GM18873 (cell line): ENCODE results near the gene MGAT4C.
"Not testable (repeated sequence)": the region's sequence is repeated elsewhere in the genome, so short reads cannot be mapped to it uniquely, and the experiment has no call there.

ENCODE experiments used
- ATAC-seq: cut with Tn5 transposase; IDR thresholded peaks from one replicate; pipeline ENCODE4 v1.9.1; 2021; ENCODE audit warnings: mild to moderate bottlenecking, moderate library complexity, moderate number of reproducible peaks; ENCODE audit not compliant: unreplicated experiment, low FRiP score

Gene MGAT4C

GRCh38 chr12:86256163-86256562 is at the start of gene MGAT4C:
MGAT4C (minus strand) TSS chr12:86256391.
- no peak for ATAC-seq

DNA sequence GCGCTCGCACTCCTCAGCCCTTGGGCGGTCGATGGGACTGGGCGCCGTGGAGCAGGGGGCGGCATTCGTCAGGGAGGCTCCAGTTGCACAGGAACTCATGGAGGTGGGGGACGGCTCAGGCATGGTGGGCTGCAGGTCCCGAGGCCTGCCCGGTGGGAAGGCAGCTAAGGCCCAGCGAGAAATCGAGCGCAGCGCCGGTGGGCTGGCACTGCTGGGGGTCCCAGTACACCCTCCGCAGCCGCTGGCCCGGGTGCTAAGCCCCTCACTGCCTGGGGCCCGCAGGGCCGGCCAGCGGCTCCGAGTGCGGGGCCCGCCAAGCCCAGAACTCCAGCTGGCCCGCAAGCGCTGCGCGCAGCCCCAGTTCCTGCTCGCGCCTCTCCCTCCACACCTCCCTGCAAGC is 40.2 kb upstream of the MGAT4C start:
- ATAC-seq = not testable (repeated sequence)

DNA sequence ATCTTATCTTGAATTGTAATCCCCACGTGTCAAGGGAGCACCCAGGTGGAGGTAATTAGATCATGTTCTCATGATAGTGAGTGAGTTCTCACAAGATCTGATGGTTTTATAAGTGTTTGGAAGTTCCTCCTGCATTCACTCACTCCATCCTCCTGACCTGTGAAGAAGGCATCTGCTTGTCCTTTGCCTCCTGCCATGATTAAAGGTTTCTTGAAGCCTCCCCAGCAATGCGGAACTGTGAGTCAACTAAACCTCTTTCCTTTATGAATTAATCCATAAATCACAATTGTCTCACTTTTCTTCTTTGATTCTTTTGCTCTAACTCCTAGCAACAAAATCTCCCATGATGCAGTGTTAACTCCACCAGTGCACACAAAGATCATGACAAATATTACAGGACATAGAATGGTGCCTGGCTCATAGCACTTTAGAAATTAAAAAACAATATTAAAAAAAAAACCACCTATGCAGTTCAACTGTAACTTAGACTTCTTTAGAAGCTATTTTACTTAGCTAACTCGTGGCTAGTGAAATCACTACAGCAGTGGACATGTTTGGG is 37.6 kb upstream of the MGAT4C start:
- no peak for ATAC-seq

- ATAC-seq = no peak
These were observed 36.3 kb upstream of the MGAT4C start for GRCh38 chr12:86292480-86292879.

DNA sequence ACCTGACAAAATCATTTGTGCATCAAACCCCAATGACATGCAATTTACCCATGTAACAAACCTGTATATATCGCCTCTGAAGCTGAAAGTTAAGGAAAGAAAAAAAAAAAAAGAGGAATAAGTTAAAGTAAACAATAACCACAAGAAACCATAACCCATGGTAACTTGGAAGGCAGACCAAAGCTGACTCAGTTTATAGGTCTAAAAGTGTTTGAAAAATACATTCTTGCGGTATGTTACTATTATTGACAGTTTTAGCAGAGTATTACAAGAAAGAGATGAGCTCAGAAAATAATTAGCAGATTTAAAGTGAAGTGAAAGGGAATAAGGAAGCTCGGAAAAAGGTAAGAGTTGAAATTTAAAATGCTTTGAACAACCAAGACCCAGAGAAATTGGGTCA is 34.4 kb upstream of the MGAT4C start:
- ATAC-seq = no peak

DNA sequence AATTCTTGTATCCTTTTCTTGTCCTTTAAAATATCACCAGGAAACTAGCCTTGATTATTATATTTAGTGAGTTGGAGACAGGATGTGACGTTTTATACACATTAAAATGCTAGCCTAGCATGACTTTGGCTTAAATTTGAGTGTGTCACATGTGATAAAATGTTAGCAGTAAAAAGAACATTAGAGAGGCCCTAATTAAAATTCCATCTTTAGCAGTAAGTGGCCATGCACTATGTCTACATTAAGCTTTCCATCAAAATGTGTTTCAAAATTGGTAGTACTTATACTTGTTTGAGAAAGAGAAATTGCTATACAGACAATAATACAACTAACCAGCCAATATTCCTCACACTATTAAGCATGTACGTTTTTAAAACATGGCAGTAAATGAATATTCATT is 29.9 kb upstream of the MGAT4C start:
- no peak for ATAC-seq

- no peak for ATAC-seq
These were observed 27.4 kb upstream of the MGAT4C start for GRCh38 chr12:86283620-86284019.

- no peak for ATAC-seq
These were observed 19.2 kb upstream of the MGAT4C start for GRCh38 chr12:86275356-86275755.

DNA sequence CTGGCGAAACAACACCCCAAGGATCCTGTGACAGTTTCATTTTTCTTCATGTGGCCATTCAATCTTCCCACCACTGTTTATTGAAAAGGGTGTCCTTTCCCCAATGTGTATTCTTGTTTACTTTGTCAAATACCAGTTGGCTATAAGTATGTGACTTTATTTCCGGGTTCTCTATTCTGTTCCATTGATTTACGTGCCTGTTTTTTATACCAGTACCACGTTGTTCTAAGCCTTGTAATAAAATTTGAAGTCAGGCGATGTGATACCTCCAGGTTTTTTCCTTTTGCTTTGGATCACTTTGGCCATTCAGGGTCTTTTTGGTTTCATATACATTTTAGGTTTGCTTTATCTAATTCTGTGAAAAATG is 9.1 kb upstream of the MGAT4C start:
- no peak for ATAC-seq

DNA sequence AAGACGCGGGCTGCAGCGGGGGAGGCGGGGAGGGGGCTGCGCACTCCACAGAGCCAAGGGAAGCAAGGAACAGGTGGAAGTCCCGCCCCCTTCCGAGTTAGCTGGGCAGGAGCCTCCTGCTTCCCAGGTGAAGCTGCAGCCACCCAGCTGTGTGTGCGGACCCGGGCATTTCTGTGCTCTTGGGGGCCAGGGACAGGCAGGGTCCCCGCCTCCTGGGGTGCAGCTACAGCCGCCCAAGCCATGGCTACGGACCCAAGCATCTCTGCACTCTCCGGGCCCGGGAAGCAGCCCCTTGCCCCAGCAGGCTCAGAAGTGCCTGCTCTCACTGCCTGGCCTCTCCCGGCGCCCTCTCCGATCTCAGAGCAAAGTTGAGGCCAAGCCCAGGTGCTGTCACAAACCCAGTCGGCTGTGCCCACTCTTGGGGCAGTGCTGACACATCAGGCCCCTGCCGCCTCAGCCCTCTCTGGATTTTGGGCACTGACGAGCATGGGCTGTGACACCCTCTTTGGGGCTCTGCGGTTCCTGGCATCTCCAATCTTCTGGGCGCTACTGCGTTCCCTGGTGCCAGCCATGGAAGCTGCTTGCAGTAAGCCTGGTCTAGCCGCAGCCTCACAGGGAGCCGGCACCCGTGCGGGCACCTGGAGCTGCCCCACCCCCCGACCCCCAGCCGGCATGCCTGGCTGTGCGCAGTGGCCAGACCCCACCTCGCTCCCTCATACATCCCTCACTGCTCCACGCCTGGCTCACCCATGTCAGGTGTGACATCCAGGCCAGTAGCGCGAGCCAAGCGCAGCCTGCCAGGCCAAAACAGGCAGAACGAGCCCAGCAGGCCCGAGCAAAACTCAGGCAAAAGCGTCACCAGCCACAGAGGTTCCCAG is 8.5 kb upstream of the MGAT4C start:
- no peak for ATAC-seq

DNA sequence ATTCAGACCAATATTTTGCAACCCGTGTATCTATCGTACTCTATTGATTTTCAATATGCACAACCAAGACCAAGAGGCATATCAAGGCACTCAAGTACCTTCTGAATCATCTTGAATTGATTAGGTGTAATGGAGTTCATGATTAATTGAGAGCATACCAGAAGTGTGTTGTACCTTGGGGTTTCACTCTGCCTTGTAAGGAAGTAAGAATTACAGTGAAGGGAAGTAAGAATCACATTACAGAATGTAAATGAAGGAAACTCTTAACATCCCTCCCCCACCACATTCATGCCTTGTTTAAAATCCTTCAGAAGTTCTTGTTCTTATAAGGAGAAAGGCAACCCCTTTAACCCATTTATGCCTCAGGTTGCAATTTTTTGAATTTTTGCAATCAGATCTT is 5.4 kb upstream of the MGAT4C start:
- ATAC-seq = no peak

DNA sequence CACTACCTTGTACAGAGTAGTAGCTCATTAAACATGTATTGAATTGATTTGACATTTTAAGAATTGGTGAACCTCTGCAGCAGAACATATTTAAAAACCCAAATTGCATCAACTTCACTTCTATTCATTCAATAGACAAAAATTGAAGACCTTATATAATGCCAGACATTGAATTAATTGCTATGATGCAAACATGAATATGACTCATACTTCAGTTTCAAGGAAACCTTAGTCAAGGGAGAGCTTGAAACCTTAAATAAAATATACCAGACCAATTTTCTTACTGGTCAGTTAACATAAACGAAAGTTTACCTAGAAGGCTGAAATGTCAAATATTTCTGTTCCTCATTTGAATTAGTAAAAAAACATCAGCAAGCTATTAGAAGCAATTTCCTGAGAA is 5.0 kb upstream of the MGAT4C start:
- no peak for ATAC-seq

GRCh38 chr12:86260183-86260582 is 4.0 kb upstream of the MGAT4C start:
- ATAC-seq = no peak

- no peak for ATAC-seq
These were observed 943 bp upstream of the MGAT4C start for GRCh38 chr12:86257134-86257533.

DNA sequence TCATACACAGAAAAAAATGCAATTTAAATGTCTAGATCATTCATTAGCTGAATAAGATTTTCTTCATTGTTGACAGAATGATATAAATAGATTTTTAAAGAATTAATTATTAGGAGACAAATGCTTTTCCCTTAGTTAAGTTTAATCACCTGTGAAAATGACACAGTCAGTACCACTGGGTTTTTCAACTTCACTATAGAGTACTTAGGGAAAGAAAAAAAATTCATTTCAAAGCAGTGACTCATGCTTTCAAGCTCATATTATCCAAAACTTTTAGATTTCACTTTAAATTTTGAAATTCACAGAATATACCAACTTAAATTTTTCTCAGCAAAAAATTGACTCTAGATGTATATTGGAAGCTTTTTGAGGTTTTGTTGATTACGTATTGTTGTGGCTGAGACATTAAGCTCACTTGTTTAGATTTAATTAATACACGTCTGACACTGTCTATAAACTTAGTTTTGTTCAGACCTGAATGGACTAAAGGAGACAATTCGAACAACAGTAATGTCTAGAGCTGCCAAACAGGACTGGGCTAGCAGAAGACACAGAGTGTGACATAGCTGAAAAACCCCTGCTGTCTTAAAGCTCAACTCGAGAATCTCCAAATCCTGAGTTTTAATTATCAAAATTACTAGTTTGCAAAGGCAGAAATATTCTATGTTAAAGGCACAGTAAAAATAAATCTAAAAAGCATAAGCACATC is 1.6 kb downstream of the MGAT4C start:
- no peak for ATAC-seq

- ATAC-seq = no peak
These were observed 6.3 kb downstream of the MGAT4C start for GRCh38 chr12:86249851-86250250.

- no peak for ATAC-seq
These were observed 6.9 kb downstream of the MGAT4C start for GRCh38 chr12:86249276-86249675.

DNA sequence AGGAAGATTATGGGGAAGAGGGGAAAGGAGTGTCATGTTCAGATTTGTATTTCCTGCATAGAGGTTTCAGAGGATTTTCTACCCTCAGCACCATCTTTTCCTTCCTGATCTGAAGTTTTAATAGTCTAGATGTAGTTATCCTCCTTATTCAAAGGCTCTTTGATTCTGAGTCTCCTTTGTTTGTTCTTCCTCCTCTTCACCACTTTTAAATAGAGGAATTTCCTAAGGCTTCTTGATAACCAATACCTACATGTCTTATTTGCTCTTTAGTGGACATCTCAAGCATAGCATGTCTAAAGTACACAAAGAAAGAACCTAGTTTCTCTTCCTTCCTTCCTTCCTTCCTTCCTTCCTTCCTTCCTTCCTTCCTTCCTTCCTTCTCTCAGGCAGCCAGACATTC is 8.3 kb downstream of the MGAT4C start:
- ATAC-seq = no peak

- no peak for ATAC-seq
These were observed 14.6 kb downstream of the MGAT4C start for GRCh38 chr12:86241600-86241999.

DNA sequence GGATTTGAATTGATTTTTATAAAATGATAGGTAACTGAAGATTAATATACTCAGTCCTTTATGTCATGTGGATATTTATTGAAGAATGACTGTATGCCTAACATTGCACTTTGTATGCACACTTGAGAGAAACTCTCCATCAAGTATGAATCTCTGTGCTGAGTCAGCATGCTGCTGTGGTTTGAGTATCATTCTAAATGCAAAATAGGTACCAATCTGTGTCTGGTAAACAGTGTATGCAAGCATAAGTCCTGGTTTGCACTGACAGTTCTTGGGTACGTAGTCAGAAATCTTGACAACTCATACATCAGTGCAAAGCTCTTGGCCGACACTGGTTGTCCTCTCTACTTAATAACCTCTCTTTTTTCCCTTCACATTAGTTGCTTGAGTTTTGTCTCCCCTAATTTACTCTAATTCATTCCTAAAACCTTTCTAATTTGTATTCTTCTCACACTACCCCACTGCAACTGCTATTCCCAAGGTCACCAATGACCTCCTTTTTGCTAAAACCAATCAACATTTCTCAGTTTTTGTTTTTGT is 21.8 kb downstream of the MGAT4C start:
- ATAC-seq = no peak

DNA sequence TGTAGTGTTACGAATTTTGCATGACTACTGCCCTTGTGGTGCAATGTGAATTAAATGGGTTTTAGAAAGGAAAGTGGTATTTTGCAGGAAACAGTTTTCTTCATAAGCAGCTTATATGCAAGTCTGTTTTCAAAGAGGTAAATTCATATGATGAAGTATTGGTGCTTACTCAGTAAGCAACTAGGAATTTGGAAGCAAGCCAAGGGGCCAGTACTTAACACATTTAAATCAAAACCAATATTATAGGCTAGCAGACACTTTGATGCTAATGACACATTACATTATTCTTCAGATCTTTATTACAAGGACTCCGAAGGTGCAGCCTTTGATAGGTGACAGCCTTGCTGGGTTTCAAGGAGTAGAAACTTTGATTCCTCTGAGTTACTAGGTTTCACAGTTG is 23.1 kb downstream of the MGAT4C start:
- ATAC-seq = no peak
